HepG2 (cell line): ENCODE results near the gene PLCB4. TPM values are rescaled to one million over a fixed set of nuclear protein-coding genes. Genes with fewer than 3 reads are reported as not detected.
A peak's percentile ranks its signal among the peaks of the same experiment; 100 is the strongest.

Source experiments
- ATAC-seq: fragments of 200-7000 bp; cut with Tn5 transposase; 3 replicates; pipeline ENCODE4 v1.9.1; 2020; ENCODE audit warnings: mild to moderate bottlenecking, moderate library complexity
- BruUV-seq: library from RNA; stranded (reverse); fragments of 400-500 nt; replicated peaks from 2 replicates; lab custom pipeline; 2021; lab: Mats Ljungman, UMichigan
- CTCF ChIA-PET: fragments of 300-600 bp; formaldehyde crosslinking; extraction: SDS; loops from one replicate; lab custom pipeline; 2021; ENCODE audit warnings: low total read pairs, inconsistent platforms, low intra/inter-chr PET ratio; lab: Yijun Ruan, JAX
- POLR2A ChIA-PET: fragments of 350-600 bp; sonication (Branson Sonifier 250); formaldehyde crosslinking; loops from one replicate; lab custom pipeline; 2020; ENCODE audit warnings: antibody characterized with exemption, inconsistent platforms; lab: Yijun Ruan, JAX
- DNase-seq: peaks from one replicate; pipeline ENCODE4 v3.0.0-alpha.2; 2015; ENCODE audit warnings: low spot score
- FAIRE-seq: peaks from 3 replicates; lab custom pipeline; 2011; peaks lifted over from hg19 to GRCh38; lab: Jason Lieb, UNC
- H2AFZ ChIP-seq: one replicate; pipeline ENCODE4 v1.6.1; 2011; ENCODE audit warnings: low read length, inconsistent platforms
- H3K27ac ChIP-seq: fragments of 300-600 bp; 3 replicates; pipeline ENCODE4 v1.8.0; 2011; ENCODE audit warnings: mixed run types, mild to moderate bottlenecking, mixed read lengths, low read length, inconsistent platforms; ENCODE audit not compliant: insufficient read depth; ENCODE audit errors: extremely low read length
- H3K27me3 ChIP-seq, 2 experiments: fragments of 200-600 bp in 1 of 2; 2 replicates in 1 of 2; 3 replicates in 1 of 2; pipeline versions ENCODE4 v1.6.0 to v1.8.0; 2011; ENCODE audit warnings: low read length in 2 of 2, mild to moderate bottlenecking in 2 of 2, moderate library complexity in 2 of 2, inconsistent platforms in 1 of 2; ENCODE audit not compliant: insufficient read depth in 2 of 2, control insufficient read depth in 1 of 2
- H3K36me3 ChIP-seq, 2 experiments: fragments of 200-600 bp in 1 of 2; replicated peaks in 1 of 2; 2 replicates in 1 of 2; 3 replicates in 1 of 2; pipeline versions ENCODE4 v1.5.1 to v1.8.0; 2011; ENCODE audit warnings: low read length in 2 of 2, inconsistent platforms in 1 of 2; ENCODE audit not compliant: insufficient read depth in 2 of 2, control insufficient read depth in 1 of 2
- H3K4me1 ChIP-seq: 2 replicates; pipeline ENCODE4 v1.5.1; 2012; ENCODE audit warnings: low read length, inconsistent platforms; ENCODE audit not compliant: insufficient read depth
- H3K4me2 ChIP-seq: 2 replicates; pipeline ENCODE4 v1.6.0; 2011; ENCODE audit warnings: low read depth, low read length, inconsistent platforms
- H3K4me3 ChIP-seq, 3 experiments: fragments of 200-600 bp in 1 of 3; sonication (generic), shearing (Covaris generic) in 1 of 3; replicated peaks in 1 of 3; 2 replicates each; pipeline ENCODE4 v1.5.1; 2011 to 2016; ENCODE audit warnings: low read length in 3 of 3, inconsistent platforms in 2 of 3, low read depth in 2 of 3, mild to moderate bottlenecking in 2 of 3, control low read depth in 1 of 3, mixed read lengths in 1 of 3; ENCODE audit not compliant: insufficient read depth in 1 of 3
- H3K79me2 ChIP-seq: one replicate; pipeline ENCODE4 v1.6.1; 2011; ENCODE audit warnings: low read length, inconsistent platforms; ENCODE audit not compliant: insufficient read depth
- H3K9ac ChIP-seq: 2 replicates; pipeline ENCODE4 v1.6.0; 2011; ENCODE audit warnings: mild to moderate bottlenecking, low read depth, low read length, inconsistent platforms; ENCODE audit not compliant: insufficient read depth
- H3K9me3 ChIP-seq: 2 replicates; pipeline ENCODE4 v1.5.1; 2012; ENCODE audit warnings: mild to moderate bottlenecking, low read length
- H4K20me1 ChIP-seq: 2 replicates; pipeline ENCODE4 v1.6.0; 2011; ENCODE audit warnings: inconsistent platforms, mild to moderate bottlenecking, low read length, moderate library complexity; ENCODE audit not compliant: insufficient read depth
- ELF3 ChIP-seq: IDR thresholded peaks from 2 replicates; pipeline ENCODE4 v1.6.1; 2016; ENCODE audit warnings: missing genetic modification reagents, missing compliant biosample characterization
- MTF2 ChIP-seq: sonication (generic); formaldehyde crosslinking; IDR thresholded peaks from 2 replicates; pipeline ENCODE4 v1.5.0; 2020; ENCODE audit warnings: missing genetic modification reagents, borderline replicate concordance
- STAG1 ChIP-seq: sonication (generic); formaldehyde crosslinking; IDR thresholded peaks from 2 replicates; pipeline ENCODE4 v1.4.0; 2020; ENCODE audit warnings: missing genetic modification reagents
- YEATS2 ChIP-seq: sonication (generic); formaldehyde crosslinking; IDR thresholded peaks from 2 replicates; pipeline ENCODE4 v1.4.0; 2020; ENCODE audit warnings: missing genetic modification reagents, borderline replicate concordance
- ZBTB3 ChIP-seq: sonication (generic); formaldehyde crosslinking; IDR thresholded peaks from 2 replicates; pipeline ENCODE4 v1.4.0; 2020; ENCODE audit warnings: low read depth, mild to moderate bottlenecking, moderate library complexity, missing genetic modification reagents, borderline replicate concordance
- ZNF282 ChIP-seq: fragments of 450-650 bp; IDR thresholded peaks from 2 replicates; pipeline ENCODE4 v1.6.1; 2018; ENCODE audit not compliant: partially characterized antibody
- ZNF296 ChIP-seq: sonication (generic); formaldehyde crosslinking; conservative IDR thresholded peaks from 2 replicates; pipeline ENCODE4 v1.5.0; 2020; ENCODE audit warnings: mild to moderate bottlenecking, missing genetic modification reagents
- ZNF329 ChIP-seq: sonication (generic); formaldehyde crosslinking; IDR thresholded peaks from 2 replicates; pipeline ENCODE4 v1.9.0; 2021; ENCODE audit warnings: low read depth, mild to moderate bottlenecking, missing genetic modification reagents
- ZNF468 ChIP-seq: sonication (generic); formaldehyde crosslinking; IDR thresholded peaks from 2 replicates; pipeline ENCODE4 v1.8.0; 2022; ENCODE audit warnings: mild to moderate bottlenecking, moderate library complexity, missing genetic modification reagents
- WGBS: methylation state at CpG from one replicate; pipeline ENCODE4 v1.1.6; 2017; ENCODE audit warnings: low lambda C conversion rate; 5-methylcytosine and 5-hydroxymethylcytosine counted together
- in situ Hi-C: cut with HindIII; loops from 2 replicates; pipeline ENCODE4 v1.10.0; 2017; ENCODE audit warnings: low pct_unique_long_range_greater_than_20kb; ENCODE audit not compliant: extremely low pct_ligation_motif_present
- intact Hi-C: fragments of 100-400 bp; cut with micrococcal nuclease; formaldehyde crosslinking; loops from one replicate; pipeline ENCODE4 v1.10.0; 2022; ENCODE audit not compliant: unreplicated experiment
- polyA plus RNA-seq, 8 experiments: library from polyadenylated mRNA; depleted of rRNA in 3 of 8; stranded (reverse) in 7 of 8; unstranded in 1 of 8; fragments of >200 nt; fragmentation: Illumina TruSeq in 4 of 8; extraction: Trizol in 4 of 8; gene quantifications; 2 replicates each; pipeline versions ENCODE4 v1.2.1 to v1.2.3, GENCODE V29; 2011 to 2016; ENCODE audit warnings: low read depth in 4 of 8, missing spikeins in 1 of 8, mixed read lengths in 1 of 8; ENCODE audit not compliant: insufficient read depth in 1 of 8
- total RNA-seq, 5 experiments: library from RNA; depleted of rRNA; stranded (reverse); fragments of >200 nt; fragmentation: Illumina TruSeq; extraction: Trizol; gene quantifications; 2 replicates each; pipeline ENCODE4 v1.2.3, GENCODE V29; 2016; ENCODE audit warnings: low read depth in 1 of 5

PLCB4 gene
- total and polyA plus RNA-seq, 2 of the 13 experiments (the other 11 are each of a cell fraction or from before 2014, with no cell fraction given): 0.01 TPM; not detected in 1

DNA sequence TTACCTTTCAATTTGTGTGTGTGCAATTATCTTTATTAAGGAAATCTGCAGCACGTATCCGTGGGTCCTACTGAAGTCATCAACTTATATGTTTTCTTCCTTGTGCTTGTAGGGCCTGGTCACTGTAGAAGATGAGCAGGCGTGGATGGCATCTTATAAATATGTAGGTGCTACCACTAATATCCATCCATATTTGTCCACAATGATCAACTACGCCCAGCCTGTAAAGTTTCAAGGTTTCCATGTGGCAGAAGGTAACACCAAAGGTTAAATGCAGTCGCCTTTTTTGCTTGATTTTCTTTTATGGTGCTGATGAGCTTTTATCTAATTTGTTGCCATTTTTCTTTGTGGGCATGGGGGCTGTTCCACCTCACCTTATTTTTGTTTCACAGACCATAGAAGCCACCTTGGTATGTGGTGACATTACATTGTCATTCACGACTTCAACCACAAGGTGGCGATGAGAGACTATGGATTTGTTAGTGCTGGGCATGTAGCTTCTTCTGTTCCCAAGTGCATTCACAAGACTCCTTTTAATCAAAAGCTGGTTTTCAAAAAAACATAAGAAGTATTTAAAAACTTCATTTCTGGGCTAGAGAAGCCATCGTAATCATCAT is 339.0 kb downstream of the PLCB4 start (continued):
- TF ChIP-seq ZNF468 (CRISPR knock-in tag) (no peak), ELF3 (CRISPR knock-in tag) (0 out of 2 replicates have a peak, but pooled peaks have one; percentile 12), STAG1 (peak; percentile 90)

GRCh38 chr20:9408422-9409300 is 339.8 kb downstream of the PLCB4 start:
- no peaks in the 10 kb centered on the region for H3K4me1 ChIP-seq
- DNase-seq (no peak), FAIRE-seq (no peak), ATAC-seq (peak; percentile 39)
- intact Hi-C loops: loop anchor here (1.0 kb wide), 3 partner anchors 202 to 682 kb away; no protein-coding TSS in a partner anchor
- H3K27ac ChIP-seq: no peak overlapping the region
- in situ Hi-C loops: loop anchor here (5.0 to 25.0 kb wide), 2 partner anchors 199 to 679 kb away; no protein-coding TSS in a partner anchor
- H3K27me3 ChIP-seq: no peaks in the 10 kb centered on the region
- no peak overlapping the region for H3K4me3 ChIP-seq
- H2AFZ ChIP-seq: no peak overlapping the region
- H3K9me3 ChIP-seq: no peaks in the 10 kb centered on the region
- no peaks in the 10 kb centered on the region for H4K20me1 ChIP-seq
- no peak for TF ChIP-seq ZNF282
- TF ChIP-seq YEATS2 (CRISPR knock-in tag): 0 out of 2 replicates have a peak, but pooled peaks have one; percentile 1
- no peak for TF ChIP-seq ZNF329 (CRISPR knock-in tag)
- no peak for TF ChIP-seq ZBTB3 (CRISPR knock-in tag)
- TF ChIP-seq MTF2 (CRISPR knock-in tag): 0 out of 2 replicates have a peak, but pooled peaks have one; percentile 26
- no peak for TF ChIP-seq ZNF296 (CRISPR knock-in tag)
- no peak overlapping the region for H3K9ac ChIP-seq
- 20% methylated on average over 10 of the region's 10 CpGs for WGBS
- BruUV-seq: no TSS peak
- H3K36me3 ChIP-seq: no peaks in the 10 kb centered on the region
- ChIA-PET POLR2A (no interaction called here), CTCF (interaction anchor here (1.1 to 4.4 kb wide), 3 partner anchors 50 to 504 kb away, joined by 4 to 97 read pairs (median 4); no protein-coding TSS in a partner anchor)
- H3K79me2 ChIP-seq: no peaks in the 10 kb centered on the region
- no peak overlapping the region for H3K4me2 ChIP-seq
